GM12874 (cell line): Measurements from ENCODE around the gene RAE1.

Source experiments
- CTCF ChIP-seq: IDR thresholded peaks from 2 replicates; pipeline ENCODE4 v1.5.1; 2011; ENCODE audit warnings: low read depth, mild to moderate bottlenecking, control low read depth, low read length, moderate library complexity; ENCODE audit not compliant: insufficient read depth

Gene RAE1

GRCh38 chr20:57347393-57347792 is 3.7 kb upstream of the RAE1 start:
- TF ChIP-seq CTCF = no peak

GRCh38 chr20:57350081-57350710 is 859 bp upstream of the RAE1 start:
- TF ChIP-seq CTCF = no peak

- no peak for TF ChIP-seq CTCF
Observed at GRCh38 chr20:57352305-57352704, 1.2 kb downstream of the RAE1 start.

GRCh38 chr20:57353351-57353750 is 2.3 kb downstream of the RAE1 start:
- no peak for TF ChIP-seq CTCF

- no peak for TF ChIP-seq CTCF
Observed at GRCh38 chr20:57361517-57361916, 10.5 kb downstream of the RAE1 start.

- no peak for TF ChIP-seq CTCF
Observed at GRCh38 chr20:57364451-57364850, 13.4 kb downstream of the RAE1 start.

GRCh38 chr20:57369596-57369995 is 18.5 kb downstream of the RAE1 start:
- no peak for TF ChIP-seq CTCF
